ENCODE results near the gene GAS7.

The GAS7 gene

GRCh38 chr17:10193632-10194031 is 4.8 kb downstream of the GAS7 start:
- Histone ChIP-seq H3K79me2 (ENCODE audit: control insufficient read depth, insufficient read depth, low read length) (peaks cover 12% of the 10 kb centered on the region), H3K27me3 (ENCODE audit: insufficient read depth, low read length, poor library complexity) (no peaks in the 10 kb centered on the region), H3K23ac (ENCODE audit: low read length) (no peak overlapping the region), H2AK5ac (ENCODE audit: low read length) (no peak overlapping the region), H3K4me1 (ENCODE audit: control insufficient read depth, low read depth, low read length) (no peaks in the 10 kb centered on the region), H2BK120ac (ENCODE audit: low read depth, low read length) (no peak overlapping the region), H3K79me1 (ENCODE audit: low read length) (peaks cover 18% of the 10 kb centered on the region), H2BK5ac (ENCODE audit: low read length) (no peak overlapping the region), H3K4me3 (ENCODE audit: low read length) (no peak overlapping the region), H3K4me2 (ENCODE audit: low read length) (no peak overlapping the region), H3K9ac (ENCODE audit: low read length) (no peak overlapping the region), H3K18ac (ENCODE audit: low read length) (no peak overlapping the region), H3K36me3 (ENCODE audit: control insufficient read depth, insufficient read depth, low read length) (no peaks in the 10 kb centered on the region), H3K56ac (ENCODE audit: low read length) (no peak overlapping the region), H4K8ac (ENCODE audit: low read depth, low read length) (no peak overlapping the region), H3K27ac (ENCODE audit: low read depth, low read length) (no peak overlapping the region), H3K4ac (ENCODE audit: low read depth, low read length) (no peak overlapping the region), H4K5ac (ENCODE audit: low read length) (no peak overlapping the region), H2BK15ac (replicated peaks; ENCODE audit: low read depth) (no peak overlapping the region)
- no peak for DNase-seq
- no CpG with 5 or more reads among the region's 2 CpGs for WGBS (ENCODE audit: extremely low coverage, insufficient coverage, low lambda C conversion rate)

- Histone ChIP-seq H2BK120ac (ENCODE audit: low read depth, low read length) (no peak overlapping the region), H3K27ac (ENCODE audit: low read depth, low read length) (no peak overlapping the region), H3K4me3 (ENCODE audit: low read length) (no peak overlapping the region)
Observed at GRCh38 chr17:10192972-10193371, 5.4 kb downstream of the GAS7 start.

GRCh38 chr17:10192461-10192860 is 5.9 kb downstream of the GAS7 start:
- no peak overlapping the region for H3K56ac ChIP-seq (ENCODE audit: low read length)
- no peak overlapping the region for H3K4me2 ChIP-seq (ENCODE audit: low read length)
- DNase-seq = no peak
- H3K27ac ChIP-seq (ENCODE audit: low read depth, low read length) = no peak overlapping the region
- H3K4me3 ChIP-seq (ENCODE audit: low read length) = no peak overlapping the region
- no CpG with 5 or more reads among the region's 5 CpGs for WGBS (ENCODE audit: extremely low coverage, insufficient coverage, low lambda C conversion rate)
- H3K9ac ChIP-seq (ENCODE audit: low read length) = no peak overlapping the region
- peaks cover 12% of the 10 kb centered on the region for H3K79me2 ChIP-seq (ENCODE audit: control insufficient read depth, insufficient read depth, low read length)
- no peaks in the 10 kb centered on the region for H3K27me3 ChIP-seq (ENCODE audit: insufficient read depth, low read length, poor library complexity)
- H3K18ac ChIP-seq (ENCODE audit: low read length) = no peak overlapping the region
- no peak overlapping the region for H3K23ac ChIP-seq (ENCODE audit: low read length)
- H4K5ac ChIP-seq (ENCODE audit: low read length) = no peak overlapping the region
- no peak overlapping the region for H2BK5ac ChIP-seq (ENCODE audit: low read length)
- H3K36me3 ChIP-seq (ENCODE audit: control insufficient read depth, insufficient read depth, low read length) = no peaks in the 10 kb centered on the region
- H4K8ac ChIP-seq (ENCODE audit: low read depth, low read length) = no peak overlapping the region
- no peak overlapping the region for H3K4ac ChIP-seq (ENCODE audit: low read depth, low read length)
- H2BK15ac ChIP-seq (replicated peaks; ENCODE audit: low read depth) = no peak overlapping the region
- H2AK5ac ChIP-seq (ENCODE audit: low read length) = no peak overlapping the region
- H3K79me1 ChIP-seq (ENCODE audit: low read length) = peaks cover 18% of the 10 kb centered on the region
- H3K4me1 ChIP-seq (ENCODE audit: control insufficient read depth, low read depth, low read length) = no peaks in the 10 kb centered on the region
- H2BK120ac ChIP-seq (ENCODE audit: low read depth, low read length) = no peak overlapping the region

More at GRCh38 chr17:10192972-10193371, 5.4 kb downstream of the GAS7 start:
- Histone ChIP-seq H2BK15ac (replicated peaks; ENCODE audit: low read depth) (no peak overlapping the region), H2BK5ac (ENCODE audit: low read length) (no peak overlapping the region), H3K27me3 (ENCODE audit: insufficient read depth, low read length, poor library complexity) (no peaks in the 10 kb centered on the region), H3K79me1 (ENCODE audit: low read length) (peaks cover 18% of the 10 kb centered on the region), H3K18ac (ENCODE audit: low read length) (no peak overlapping the region), H3K4ac (ENCODE audit: low read depth, low read length) (no peak overlapping the region), H3K56ac (ENCODE audit: low read length) (no peak overlapping the region), H2AK5ac (ENCODE audit: low read length) (no peak overlapping the region), H4K5ac (ENCODE audit: low read length) (no peak overlapping the region), H4K8ac (ENCODE audit: low read depth, low read length) (no peak overlapping the region), H3K4me2 (ENCODE audit: low read length) (no peak overlapping the region), H3K79me2 (ENCODE audit: control insufficient read depth, insufficient read depth, low read length) (peaks cover 12% of the 10 kb centered on the region), H3K23ac (ENCODE audit: low read length) (no peak overlapping the region), H3K9ac (ENCODE audit: low read length) (no peak overlapping the region), H3K4me1 (ENCODE audit: control insufficient read depth, low read depth, low read length) (no peaks in the 10 kb centered on the region), H3K36me3 (ENCODE audit: control insufficient read depth, insufficient read depth, low read length) (no peaks in the 10 kb centered on the region)
- WGBS (ENCODE audit: extremely low coverage, insufficient coverage, low lambda C conversion rate) = no CpG with 5 or more reads among the region's 2 CpGs
- no peak for DNase-seq

GRCh38 chr17:10187456-10187855 is 10.9 kb downstream of the GAS7 start:
- peaks cover 3% of the 10 kb centered on the region for H3K79me1 ChIP-seq (ENCODE audit: low read length)
- H4K8ac ChIP-seq (ENCODE audit: low read depth, low read length) = no peak overlapping the region
- no peak overlapping the region for H2BK15ac ChIP-seq (replicated peaks; ENCODE audit: low read depth)
- H3K4me2 ChIP-seq (ENCODE audit: low read length) = no peak overlapping the region
- no peak overlapping the region for H3K18ac ChIP-seq (ENCODE audit: low read length)
- H2BK120ac ChIP-seq (ENCODE audit: low read depth, low read length) = no peak overlapping the region
- no CpG with 5 or more reads among the region's 5 CpGs for WGBS (ENCODE audit: extremely low coverage, insufficient coverage, low lambda C conversion rate)
- no peak overlapping the region for H3K4me3 ChIP-seq (ENCODE audit: low read length)
- H3K27me3 ChIP-seq (ENCODE audit: insufficient read depth, low read length, poor library complexity) = no peaks in the 10 kb centered on the region
- no peak for DNase-seq
- no peak overlapping the region for H3K9ac ChIP-seq (ENCODE audit: low read length)
- H2BK5ac ChIP-seq (ENCODE audit: low read length) = no peak overlapping the region
- no peak overlapping the region for H3K23ac ChIP-seq (ENCODE audit: low read length)
- peaks cover 4% of the 10 kb centered on the region for H3K4me1 ChIP-seq (ENCODE audit: control insufficient read depth, low read depth, low read length)
- H3K27ac ChIP-seq (ENCODE audit: low read depth, low read length) = no peak overlapping the region
- H3K4ac ChIP-seq (ENCODE audit: low read depth, low read length) = no peak overlapping the region
- no peaks in the 10 kb centered on the region for H3K36me3 ChIP-seq (ENCODE audit: control insufficient read depth, insufficient read depth, low read length)
- H3K79me2 ChIP-seq (ENCODE audit: control insufficient read depth, insufficient read depth, low read length) = peaks cover 7% of the 10 kb centered on the region
- no peak overlapping the region for H3K56ac ChIP-seq (ENCODE audit: low read length)
- H4K5ac ChIP-seq (ENCODE audit: low read length) = no peak overlapping the region
- no peak overlapping the region for H2AK5ac ChIP-seq (ENCODE audit: low read length)

GRCh38 chr17:10186771-10187410 is 11.5 kb downstream of the GAS7 start:
- Histone ChIP-seq H3K36me3 (ENCODE audit: control insufficient read depth, insufficient read depth, low read length) (no peaks in the 10 kb centered on the region), H3K56ac (ENCODE audit: low read length) (no peak overlapping the region), H3K18ac (ENCODE audit: low read length) (no peak overlapping the region), H2AK5ac (ENCODE audit: low read length) (no peak overlapping the region), H3K4ac (ENCODE audit: low read depth, low read length) (no peak overlapping the region), H3K4me2 (ENCODE audit: low read length) (no peak overlapping the region), H2BK5ac (ENCODE audit: low read length) (no peak overlapping the region), H3K4me1 (ENCODE audit: control insufficient read depth, low read depth, low read length) (peaks cover 4% of the 10 kb centered on the region), H2BK120ac (ENCODE audit: low read depth, low read length) (no peak overlapping the region), H3K79me2 (ENCODE audit: control insufficient read depth, insufficient read depth, low read length) (peaks cover 9% of the 10 kb centered on the region), H3K9ac (ENCODE audit: low read length) (no peak overlapping the region), H3K23ac (ENCODE audit: low read length) (no peak overlapping the region), H3K79me1 (ENCODE audit: low read length) (peaks cover 4% of the 10 kb centered on the region), H3K4me3 (ENCODE audit: low read length) (no peak overlapping the region), H3K27ac (ENCODE audit: low read depth, low read length) (no peak overlapping the region), H2BK15ac (replicated peaks; ENCODE audit: low read depth) (no peak overlapping the region), H3K27me3 (ENCODE audit: insufficient read depth, low read length, poor library complexity) (no peaks in the 10 kb centered on the region), H4K8ac (ENCODE audit: low read depth, low read length) (no peak overlapping the region), H4K5ac (ENCODE audit: low read length) (no peak overlapping the region)
- no peak for DNase-seq
- no CpG with 5 or more reads among the region's 7 CpGs for WGBS (ENCODE audit: extremely low coverage, insufficient coverage, low lambda C conversion rate)

Data from mesendoderm (in vitro differentiated cells).